ENCODE results near the gene STXBP1.

Gene STXBP1

DNA sequence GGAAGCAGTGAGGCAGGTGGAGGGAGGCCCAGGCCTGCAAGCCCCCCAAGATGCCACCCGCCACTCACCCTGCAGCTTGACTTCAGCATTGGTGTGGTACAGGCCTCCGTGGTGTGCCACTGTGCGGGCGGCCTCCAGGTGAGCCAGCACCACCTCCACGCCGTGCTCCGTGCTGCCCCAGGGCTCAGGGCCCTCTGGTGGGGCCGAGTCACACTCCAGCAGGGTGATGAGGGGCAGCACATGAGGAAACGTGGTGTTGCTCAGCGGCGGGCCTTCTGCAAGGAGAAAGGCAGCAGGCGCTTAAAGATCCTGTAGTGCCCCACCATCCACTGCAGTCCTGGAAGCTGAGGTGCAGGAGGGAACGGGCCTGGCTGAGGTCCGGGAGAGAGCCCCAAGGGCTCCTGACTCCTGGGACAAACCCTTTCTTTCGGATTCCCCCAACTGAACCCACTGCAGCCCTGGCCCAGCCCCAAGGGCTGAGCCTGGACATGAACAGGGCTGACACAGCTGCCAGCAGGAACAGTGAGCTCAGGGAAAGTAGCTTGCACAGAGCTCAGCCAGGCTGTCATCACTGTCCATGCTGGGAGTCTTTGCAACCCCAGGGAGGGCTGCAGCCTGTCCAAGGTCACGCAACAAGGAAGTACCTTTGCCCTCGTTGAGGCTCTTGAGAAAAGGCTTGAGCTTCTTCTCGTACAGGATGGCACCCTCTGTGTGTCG lies 127.7 kb downstream of the STXBP1 start:
- DNase-seq: no peak

DNA sequence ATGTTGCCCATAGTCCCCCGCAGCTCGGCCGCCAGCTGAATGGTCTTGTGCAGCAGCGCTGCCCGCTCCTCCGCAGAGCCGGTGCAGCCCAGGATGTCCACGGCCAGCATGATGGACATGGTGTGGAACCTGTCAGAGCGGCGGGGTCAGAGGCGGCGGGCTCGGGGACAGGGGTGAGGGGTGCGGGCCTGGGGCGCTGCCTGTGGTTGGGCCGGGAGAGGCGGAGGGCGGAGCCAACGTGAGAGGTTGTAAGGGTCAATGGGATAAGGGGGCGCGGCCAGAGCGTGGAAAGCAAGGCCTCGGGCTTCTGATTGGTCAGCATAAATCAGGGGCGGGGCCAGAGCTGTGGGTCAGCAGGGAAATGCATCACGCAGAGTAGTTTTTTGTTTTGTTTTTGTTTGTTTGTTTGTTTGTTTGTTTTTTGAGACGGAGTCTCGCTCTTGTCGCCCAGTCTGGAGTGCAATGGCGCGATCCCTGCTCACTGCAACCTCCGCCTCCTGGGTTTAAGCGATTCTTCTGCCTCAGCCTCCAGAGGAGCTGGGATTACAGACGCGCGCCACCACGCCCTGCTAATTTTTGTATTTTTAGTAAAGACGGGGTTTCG lies 129.9 kb downstream of the STXBP1 start:
- DNase-seq: no peak

Data from NCI-H345 (cell line).